AG04449 (cell line): ENCODE results near the gene COL19A1.

Source experiments
- CTCF ChIA-PET: fragments of 350-600 bp; formaldehyde crosslinking; extraction: SDS; loops from one replicate; lab custom pipeline; 2021; ENCODE audit warnings: antibody characterized with exemption; lab: Yijun Ruan, JAX
- POLR2A ChIA-PET: fragments of 400-600, 350-600 bp; formaldehyde crosslinking; extraction: SDS; loops from one replicate; lab custom pipeline; 2020; ENCODE audit warnings: antibody characterized with exemption, inconsistent platforms; lab: Yijun Ruan, JAX
- DNase-seq: peaks from one replicate; pipeline ENCODE4 v3.0.0-alpha.2; 2010; ENCODE audit warnings: low read depth, low spot score
- H3K4me3 ChIP-seq: 2 replicates; pipeline ENCODE4 v1.5.1; 2011; ENCODE audit warnings: low read depth, mild to moderate bottlenecking, control low read depth, low read length
- TF ChIP-seq, protein P1 (sequence below): IDR thresholded peaks from one replicate; pipeline ENCODE4 v1.5.1; 2011; ENCODE audit warnings: mild to moderate bottlenecking, moderate library complexity, low read length, control low read depth, inconsistent platforms; ENCODE audit not compliant: insufficient read depth; ENCODE audit errors: missing control alignments

Gene COL19A1

DNA sequence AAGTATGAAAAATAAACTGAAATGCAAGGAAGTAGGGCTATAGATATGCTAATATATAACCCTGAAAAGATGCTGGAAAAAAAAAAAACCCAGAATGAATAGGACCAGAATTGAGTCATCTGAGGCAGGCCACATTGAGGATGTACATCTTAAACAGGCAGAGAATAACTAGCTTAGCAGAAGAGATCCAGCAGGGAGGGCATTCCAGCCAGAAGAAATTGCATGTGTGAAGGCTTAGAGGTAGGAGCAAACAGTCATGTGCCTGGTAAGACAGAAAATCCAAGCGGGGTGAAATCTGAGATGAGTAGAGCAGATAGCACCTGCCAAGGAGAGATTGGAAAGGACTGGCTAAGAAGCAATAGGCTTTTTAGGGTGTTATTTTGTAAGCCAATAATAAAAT lies 2.6 kb downstream of the COL19A1 start:
- POLR2A ChIA-PET = no interaction called here
- H3K4me3 ChIP-seq = no peak overlapping the region
- CTCF ChIA-PET = no interaction called here
- no peak for DNase-seq
- TF ChIP-seq, protein P1, sequence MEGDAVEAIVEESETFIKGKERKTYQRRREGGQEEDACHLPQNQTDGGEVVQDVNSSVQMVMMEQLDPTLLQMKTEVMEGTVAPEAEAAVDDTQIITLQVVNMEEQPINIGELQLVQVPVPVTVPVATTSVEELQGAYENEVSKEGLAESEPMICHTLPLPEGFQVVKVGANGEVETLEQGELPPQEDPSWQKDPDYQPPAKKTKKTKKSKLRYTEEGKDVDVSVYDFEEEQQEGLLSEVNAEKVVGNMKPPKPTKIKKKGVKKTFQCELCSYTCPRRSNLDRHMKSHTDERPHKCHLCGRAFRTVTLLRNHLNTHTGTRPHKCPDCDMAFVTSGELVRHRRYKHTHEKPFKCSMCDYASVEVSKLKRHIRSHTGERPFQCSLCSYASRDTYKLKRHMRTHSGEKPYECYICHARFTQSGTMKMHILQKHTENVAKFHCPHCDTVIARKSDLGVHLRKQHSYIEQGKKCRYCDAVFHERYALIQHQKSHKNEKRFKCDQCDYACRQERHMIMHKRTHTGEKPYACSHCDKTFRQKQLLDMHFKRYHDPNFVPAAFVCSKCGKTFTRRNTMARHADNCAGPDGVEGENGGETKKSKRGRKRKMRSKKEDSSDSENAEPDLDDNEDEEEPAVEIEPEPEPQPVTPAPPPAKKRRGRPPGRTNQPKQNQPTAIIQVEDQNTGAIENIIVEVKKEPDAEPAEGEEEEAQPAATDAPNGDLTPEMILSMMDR = no peak

DNA sequence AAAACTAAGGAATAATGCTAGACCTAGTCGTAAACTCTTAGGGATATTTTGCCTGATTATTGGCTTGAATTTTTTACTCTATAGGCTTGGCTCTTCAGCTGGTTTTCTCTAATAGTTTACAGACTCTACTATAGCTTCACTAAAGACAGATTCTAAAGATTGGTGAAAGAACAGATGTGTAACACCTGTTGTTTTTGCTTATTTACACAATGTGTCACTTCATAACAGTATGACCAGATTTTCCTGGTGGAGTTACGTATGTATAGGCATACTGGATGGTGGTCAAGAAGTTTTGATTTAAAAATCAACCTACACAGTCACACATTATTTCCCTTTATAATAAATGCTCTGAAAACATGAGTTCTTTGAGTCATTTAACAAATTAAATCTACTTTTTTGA lies 4.8 kb downstream of the COL19A1 start:
- no peak for DNase-seq
- TF ChIP-seq, protein P1 = no peak
- H3K4me3 ChIP-seq = no peak overlapping the region
- ChIA-PET CTCF (interaction anchor here (0.8 kb wide), 1 partner anchor 75 kb away, joined by 3 read pairs; the partner anchor contains the start of gene LMBRD1), POLR2A (no interaction called here)

DNA sequence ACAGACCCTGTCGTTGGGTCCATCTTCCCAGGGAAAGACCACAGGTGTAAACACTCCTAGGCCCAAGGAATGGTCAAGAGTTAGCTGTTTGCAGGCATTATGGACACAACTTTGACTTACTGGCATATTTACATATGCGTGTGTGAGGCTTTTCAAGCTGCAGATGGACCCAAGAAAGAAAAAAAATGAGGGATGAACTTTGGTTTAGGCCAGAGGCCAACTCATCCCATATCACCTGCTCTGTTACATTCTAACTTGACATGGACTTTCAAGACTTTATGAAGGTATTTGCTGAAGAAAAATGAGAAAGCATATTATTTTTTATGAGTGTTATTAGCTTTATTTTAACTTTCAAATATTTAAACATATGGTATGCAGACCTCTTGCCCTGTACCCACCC lies 6.9 kb downstream of the COL19A1 start:
- no peak for DNase-seq
- POLR2A ChIA-PET = no interaction called here
- CTCF ChIA-PET = no interaction called here
- no peak overlapping the region for H3K4me3 ChIP-seq
- TF ChIP-seq, protein P1 = no peak

DNA sequence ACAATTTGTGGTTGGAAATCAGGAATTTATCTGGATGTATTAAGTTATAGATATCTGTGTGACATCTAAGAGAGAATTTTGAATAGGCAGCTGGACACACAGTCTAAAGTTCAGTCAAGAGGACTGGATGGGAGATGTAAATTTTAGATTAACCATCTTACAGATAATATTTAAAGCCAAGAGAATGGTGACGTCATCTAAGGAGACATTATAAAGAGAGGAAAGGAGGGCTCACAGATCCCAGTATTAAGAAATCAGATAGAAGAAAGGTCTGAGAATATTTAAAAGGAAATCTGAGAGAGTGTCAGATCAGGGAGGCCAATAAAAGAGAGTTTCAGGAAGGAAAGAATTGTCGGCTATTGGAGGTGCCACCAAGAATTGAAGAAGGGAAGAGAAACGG lies 9.4 kb downstream of the COL19A1 start:
- ChIA-PET CTCF (no interaction called here), POLR2A (no interaction called here)
- H3K4me3 ChIP-seq = no peak overlapping the region
- TF ChIP-seq, protein P1 = no peak
- DNase-seq = no peak

DNA sequence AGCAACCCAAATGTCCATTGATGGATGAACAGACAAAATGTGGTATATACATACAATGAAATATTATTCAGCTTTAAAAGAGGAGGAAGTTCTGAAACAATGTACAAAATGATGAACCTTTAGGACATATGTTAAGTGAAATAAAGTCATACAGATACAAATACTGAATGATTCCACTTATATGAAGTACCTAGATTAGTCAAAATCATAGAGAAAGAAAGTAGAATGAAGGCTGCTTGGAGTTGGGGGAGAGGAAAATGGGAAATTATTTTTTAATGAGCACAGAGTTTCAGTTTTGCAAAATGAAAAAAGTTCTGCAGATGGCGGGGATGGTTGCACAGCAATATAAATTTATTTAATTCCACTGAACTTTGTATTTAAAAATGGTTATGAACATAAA lies 12.4 kb downstream of the COL19A1 start:
- DNase-seq = no peak
- ChIA-PET CTCF (no interaction called here), POLR2A (no interaction called here)
- TF ChIP-seq, protein P1 = no peak
- H3K4me3 ChIP-seq = no peak overlapping the region

DNA sequence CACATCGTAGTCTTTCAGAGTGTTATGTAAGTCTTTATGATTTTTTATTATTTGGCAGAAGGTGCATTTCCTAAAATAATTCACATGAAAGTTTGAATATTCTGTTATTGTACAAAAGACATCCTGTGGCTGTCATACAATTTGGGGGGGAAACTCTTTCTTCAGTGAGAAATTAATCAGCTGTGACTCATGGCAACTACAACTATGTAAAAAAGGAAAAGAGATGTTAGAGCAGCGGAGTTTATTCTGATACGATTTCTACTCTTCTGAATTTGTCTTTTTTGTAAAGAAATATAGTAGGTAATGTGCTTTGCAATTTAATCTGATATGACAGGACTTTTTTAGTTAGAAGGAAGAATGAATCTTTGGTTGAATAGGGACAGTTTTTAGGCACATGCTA lies 14.2 kb downstream of the COL19A1 start:
- no peak for DNase-seq
- POLR2A ChIA-PET = no interaction called here
- TF ChIP-seq, protein P1 = no peak
- H3K4me3 ChIP-seq = no peak overlapping the region
- CTCF ChIA-PET = no interaction called here
